ENCODE measurements around the gene COL8A2.

GRCh38 chr1:36101546-36101945 lies 23.5 kb downstream of the COL8A2 start:
- no peak for TF ChIP-seq CTCF (IDR thresholded peaks at IDR 0.05)
- no peak for TF ChIP-seq POLR2A (IDR thresholded peaks at IDR 0.05)
